Measurements from ENCODE around the gene GRM7. TPM values are rescaled to one million over a fixed set of nuclear protein-coding genes. Genes with fewer than 3 reads are reported as not detected.

GRM7 gene
- total and polyA plus RNA-seq, 4 donors, result 0.20 to 1.3 (median 0.80) TPM

DNA sequence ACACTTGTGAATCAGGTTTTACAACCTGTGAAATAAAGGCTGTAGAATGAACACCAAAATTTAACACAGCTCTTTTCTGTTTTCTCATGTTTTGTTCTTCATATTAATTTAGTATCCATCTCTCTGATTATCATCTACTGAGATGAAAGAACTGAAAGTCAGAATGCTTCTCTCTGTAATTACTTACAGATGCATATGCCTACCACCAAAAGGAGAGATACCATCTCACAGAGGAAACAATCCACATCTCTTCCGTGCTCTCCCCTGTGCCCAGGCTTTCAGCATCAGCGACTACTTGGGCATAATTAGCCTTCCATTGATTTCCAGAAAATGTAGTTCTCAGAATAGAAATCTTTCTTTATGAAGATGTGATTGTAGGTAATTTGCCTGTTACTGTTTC lies 741.4 kb downstream of the GRM7 start:
- H3K4me3 ChIP-seq, result no peak overlapping the region
- whole genome bisulfite sequencing, 2 donors, result 87 to 95% methylated on average over 2 of the region's 2 CpGs
- no peak overlapping the region for H3K9ac ChIP-seq (ENCODE audit: insufficient read depth in 1 of 2, low read length in 2 of 2)
- no peak for ATAC-seq (ENCODE audit: insufficient read depth, low FRiP score)
- no peaks in the 10 kb centered on the region for H3K27me3 ChIP-seq (ENCODE audit: control insufficient read depth in 3 of 3, insufficient read depth in 3 of 3, low read length in 2 of 3)
- no peak overlapping the region for H3K27ac ChIP-seq (ENCODE audit: low read depth in 1 of 2, low read length in 1 of 2)
- no peaks in the 10 kb centered on the region for H3K9me3 ChIP-seq (ENCODE audit: control insufficient read depth in 4 of 4, insufficient read depth in 3 of 4, low read length in 3 of 4)
- TF ChIP-seq CTCF (IDR thresholded peaks at IDR 0.05; ENCODE audit: control extremely low read depth, extremely low read depth), result no peak
- no peaks in the 10 kb centered on the region for H3K36me3 ChIP-seq (ENCODE audit: control insufficient read depth in 4 of 4, insufficient read depth in 4 of 4, low read length in 4 of 4)
- DNase-seq, result no peak
- no peaks in the 10 kb centered on the region for H3K4me1 ChIP-seq (ENCODE audit: control insufficient read depth in 5 of 5, insufficient read depth in 5 of 5, low read length in 5 of 5)

DNA sequence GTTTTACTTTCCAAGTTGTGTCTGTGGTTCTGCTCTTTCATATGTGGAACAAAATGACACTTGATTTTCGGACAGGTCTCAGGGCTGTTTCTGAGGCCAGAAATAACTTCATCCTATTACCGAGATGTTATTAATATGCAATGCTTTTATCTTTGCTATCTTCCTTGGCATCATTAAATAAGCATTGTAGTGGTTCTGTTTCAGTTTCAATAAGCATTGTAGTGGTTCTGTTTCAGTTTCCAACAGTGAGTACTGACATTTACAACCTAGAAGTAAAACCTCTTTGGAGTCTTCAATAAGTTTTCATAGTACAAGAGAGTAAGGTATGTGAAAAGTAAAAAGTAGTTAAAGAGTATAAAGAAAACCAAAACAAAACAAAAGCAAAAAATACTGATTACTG lies 746.2 kb downstream of the GRM7 start:
- Histone ChIP-seq H3K9me3 (ENCODE audit: control insufficient read depth in 4 of 4, insufficient read depth in 3 of 4, low read length in 3 of 4) (no peaks in the 10 kb centered on the region), H3K27me3 (ENCODE audit: control insufficient read depth in 3 of 3, insufficient read depth in 3 of 3, low read length in 2 of 3) (no peaks in the 10 kb centered on the region), H3K36me3 (ENCODE audit: control insufficient read depth in 4 of 4, insufficient read depth in 4 of 4, low read length in 4 of 4) (no peaks in the 10 kb centered on the region), H3K4me1 (ENCODE audit: control insufficient read depth in 5 of 5, insufficient read depth in 5 of 5, low read length in 5 of 5) (no peaks in the 10 kb centered on the region), H3K4me3 (no peak overlapping the region), H3K27ac (ENCODE audit: low read depth in 1 of 2, low read length in 1 of 2) (no peak overlapping the region), H3K9ac (ENCODE audit: insufficient read depth in 1 of 2, low read length in 2 of 2) (no peak overlapping the region)
- no peak for TF ChIP-seq CTCF (IDR thresholded peaks at IDR 0.05; ENCODE audit: control extremely low read depth, extremely low read depth)
- no peak for ATAC-seq (ENCODE audit: insufficient read depth, low FRiP score)
- WGBS, 2 donors, result 63 to 74% methylated on average over 2 of the region's 2 CpGs
- DNase-seq, result no peak

DNA sequence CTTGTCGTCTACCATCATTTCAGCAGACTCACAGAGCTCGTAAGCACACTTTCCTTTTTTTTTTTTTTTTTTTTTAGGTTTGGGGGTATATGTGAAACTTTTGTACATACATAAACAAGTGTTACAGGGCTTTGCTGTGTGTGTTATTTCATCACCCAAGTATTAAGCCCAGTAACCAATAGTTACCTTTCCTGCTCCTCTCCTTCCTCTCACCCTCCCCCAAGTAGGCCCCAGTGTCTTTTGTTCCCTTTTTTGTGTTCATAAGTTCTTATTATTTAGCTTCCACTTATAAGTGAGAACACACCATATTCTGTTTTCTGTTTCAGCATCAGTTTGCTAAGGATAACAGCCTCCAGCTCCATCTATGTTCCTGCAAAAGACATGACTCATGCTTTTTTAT lies 746.8 kb downstream of the GRM7 start:
- DNase-seq (no peak), ATAC-seq (ENCODE audit: insufficient read depth, low FRiP score) (no peak)
- no peak for TF ChIP-seq CTCF (IDR thresholded peaks at IDR 0.05; ENCODE audit: control extremely low read depth, extremely low read depth)
- H3K4me1 ChIP-seq (ENCODE audit: control insufficient read depth in 5 of 5, insufficient read depth in 5 of 5, low read length in 5 of 5), result peaks cover 0 to 6% (median 0%) of the 10 kb centered on the region in 5 donors
- no peak overlapping the region for H3K4me3 ChIP-seq
- WGBS, 2 donors, result 35 to 74% methylated on average over 2 of the region's 2 CpGs
- no peaks in the 10 kb centered on the region for H3K27me3 ChIP-seq (ENCODE audit: control insufficient read depth in 3 of 3, insufficient read depth in 3 of 3, low read length in 2 of 3)
- H3K9me3 ChIP-seq (ENCODE audit: control insufficient read depth in 4 of 4, insufficient read depth in 3 of 4, low read length in 3 of 4), result no peaks in the 10 kb centered on the region
- H3K27ac ChIP-seq (ENCODE audit: low read depth in 1 of 2, low read length in 1 of 2), result no peak overlapping the region
- no peak overlapping the region for H3K9ac ChIP-seq (ENCODE audit: insufficient read depth in 1 of 2, low read length in 2 of 2)
- no peaks in the 10 kb centered on the region for H3K36me3 ChIP-seq (ENCODE audit: control insufficient read depth in 4 of 4, insufficient read depth in 4 of 4, low read length in 4 of 4)

- H3K36me3 ChIP-seq (ENCODE audit: control insufficient read depth in 4 of 4, insufficient read depth in 4 of 4, low read length in 4 of 4), result no peaks in the 10 kb centered on the region
- H3K4me3 ChIP-seq, result no peak overlapping the region
- no peak for DNase-seq
- no peak for ATAC-seq (ENCODE audit: insufficient read depth, low FRiP score)
- no peak overlapping the region for H3K9ac ChIP-seq (ENCODE audit: insufficient read depth in 1 of 2, low read length in 2 of 2)
- peaks cover 0 to 7% (median 0%) of the 10 kb centered on the region in 5 donors for H3K4me1 ChIP-seq (ENCODE audit: control insufficient read depth in 5 of 5, insufficient read depth in 5 of 5, low read length in 5 of 5)
- 91 to 92% methylated on average over 5 of the region's 5 CpGs for WGBS, 2 donors
- no peak for TF ChIP-seq CTCF (IDR thresholded peaks at IDR 0.05; ENCODE audit: control extremely low read depth, extremely low read depth)
- H3K27me3 ChIP-seq (ENCODE audit: control insufficient read depth in 3 of 3, insufficient read depth in 3 of 3, low read length in 2 of 3), result no peaks in the 10 kb centered on the region
- H3K27ac ChIP-seq (ENCODE audit: low read depth in 1 of 2, low read length in 1 of 2), result no peak overlapping the region
- no peaks in the 10 kb centered on the region for H3K9me3 ChIP-seq (ENCODE audit: control insufficient read depth in 4 of 4, insufficient read depth in 3 of 4, low read length in 3 of 4)
Measured at GRCh38 chr3:7610634-7611033, 749.7 kb downstream of the GRM7 start.

Measured in lung (tissue), 12 donors.